GM19240 (cell line): ENCODE results near the gene PNPO.
"Not testable (repeated sequence)": the region's sequence is repeated elsewhere in the genome, so short reads cannot be mapped to it uniquely, and the experiment has no call there.

Experiments
- DNase-seq: peaks from one replicate; pipeline ENCODE4 v3.0.0; 2011; ENCODE audit warnings: low spot score; ENCODE audit not compliant: insufficient read length

The PNPO gene

GRCh38 chr17:47973541-47973940, 32.2 kb downstream of the PNPO start:
- DNase-seq, result no peak

- DNase-seq, result no peak
These were observed 33.9 kb downstream of the PNPO start for GRCh38 chr17:47975189-47975822.

GRCh38 chr17:47975823-47976205, 34.4 kb downstream of the PNPO start:
- no peak for DNase-seq

- peak; percentile 76 for DNase-seq
These were observed 37.0 kb downstream of the PNPO start for GRCh38 chr17:47978324-47978723.

GRCh38 chr17:47980541-47980940, 39.2 kb downstream of the PNPO start:
- no peak for DNase-seq

- DNase-seq, result no peak
These were observed 40.1 kb downstream of the PNPO start for GRCh38 chr17:47981462-47981861.

GRCh38 chr17:47982091-47982617, 40.8 kb downstream of the PNPO start:
- no peak for DNase-seq

GRCh38 chr17:47982645-47983390, 41.4 kb downstream of the PNPO start:
- DNase-seq, result no peak

- DNase-seq, result no peak
These were observed 42.3 kb downstream of the PNPO start for GRCh38 chr17:47983492-47984223.

- no peak for DNase-seq
These were observed 45.1 kb downstream of the PNPO start for GRCh38 chr17:47986520-47986919.

- no peak for DNase-seq
These were observed 46.0 kb downstream of the PNPO start for GRCh38 chr17:47987240-47987835.

GRCh38 chr17:47988445-47988844, 47.1 kb downstream of the PNPO start:
- not testable (repeated sequence) for DNase-seq

GRCh38 chr17:47989159-47989558, 47.8 kb downstream of the PNPO start:
- no peak for DNase-seq

- no peak for DNase-seq
These were observed 48.3 kb downstream of the PNPO start for GRCh38 chr17:47989700-47990099.

- DNase-seq, result no peak
These were observed 49.8 kb downstream of the PNPO start for GRCh38 chr17:47990962-47991731.

GRCh38 chr17:47992216-47992615, 50.8 kb downstream of the PNPO start:
- no peak for DNase-seq

GRCh38 chr17:47993031-47993564, 51.7 kb downstream of the PNPO start:
- DNase-seq, result no peak

- DNase-seq, result no peak
These were observed 52.6 kb downstream of the PNPO start for GRCh38 chr17:47993964-47994363.

GRCh38 chr17:47994724-47995123, 53.4 kb downstream of the PNPO start:
- DNase-seq, result no peak

- DNase-seq, result no peak
These were observed 54.0 kb downstream of the PNPO start for GRCh38 chr17:47995241-47995935.
